ENCODE data around the gene TRMT44.

DNA sequence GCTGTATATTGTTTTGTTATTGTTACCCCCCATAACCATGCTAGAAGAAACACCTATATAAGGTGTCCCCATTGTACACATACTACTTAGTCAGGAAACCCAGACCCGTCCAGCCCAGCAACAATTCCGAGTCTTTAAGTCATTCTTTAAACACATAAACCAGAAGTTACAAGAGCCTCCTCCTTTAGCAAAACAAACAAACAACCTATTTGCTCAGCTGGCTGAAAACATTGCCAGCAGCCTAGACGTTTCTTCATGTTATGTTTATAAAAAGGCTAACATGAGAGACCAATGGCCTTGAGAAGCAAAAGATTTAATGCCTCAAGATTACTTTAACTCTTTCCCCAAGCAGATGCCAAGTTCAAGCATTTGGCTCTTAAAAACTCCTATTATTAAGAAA is 1.4 kb upstream of the TRMT44 start:
- TF ChIP-seq, protein P1, sequence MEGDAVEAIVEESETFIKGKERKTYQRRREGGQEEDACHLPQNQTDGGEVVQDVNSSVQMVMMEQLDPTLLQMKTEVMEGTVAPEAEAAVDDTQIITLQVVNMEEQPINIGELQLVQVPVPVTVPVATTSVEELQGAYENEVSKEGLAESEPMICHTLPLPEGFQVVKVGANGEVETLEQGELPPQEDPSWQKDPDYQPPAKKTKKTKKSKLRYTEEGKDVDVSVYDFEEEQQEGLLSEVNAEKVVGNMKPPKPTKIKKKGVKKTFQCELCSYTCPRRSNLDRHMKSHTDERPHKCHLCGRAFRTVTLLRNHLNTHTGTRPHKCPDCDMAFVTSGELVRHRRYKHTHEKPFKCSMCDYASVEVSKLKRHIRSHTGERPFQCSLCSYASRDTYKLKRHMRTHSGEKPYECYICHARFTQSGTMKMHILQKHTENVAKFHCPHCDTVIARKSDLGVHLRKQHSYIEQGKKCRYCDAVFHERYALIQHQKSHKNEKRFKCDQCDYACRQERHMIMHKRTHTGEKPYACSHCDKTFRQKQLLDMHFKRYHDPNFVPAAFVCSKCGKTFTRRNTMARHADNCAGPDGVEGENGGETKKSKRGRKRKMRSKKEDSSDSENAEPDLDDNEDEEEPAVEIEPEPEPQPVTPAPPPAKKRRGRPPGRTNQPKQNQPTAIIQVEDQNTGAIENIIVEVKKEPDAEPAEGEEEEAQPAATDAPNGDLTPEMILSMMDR (IDR thresholded peaks at IDR 0.05): no peak
- TF ChIP-seq POLR2A (IDR thresholded peaks at IDR 0.05) (no peak), POLR2AphosphoS5 (IDR thresholded peaks at IDR 0.05) (no peak), EP300 (IDR thresholded peaks at IDR 0.05) (no peak)
